Thyroid gland (tissue), 4 donors: ENCODE measurements around the gene CTDSP2. TPM values are rescaled to one million over a fixed set of nuclear protein-coding genes. Genes with fewer than 3 reads are reported as not detected.

ENCODE experiments used
- DNase-seq, 2 donors: peaks; one replicate each; pipeline ENCODE4 v3.0.0-alpha.2; 2019
- H3K27ac ChIP-seq, 3 donors: fragments of 200-600 bp; sonication (generic); 1 replicate in 2 of 3; 2 replicates in 1 of 3; pipeline ENCODE4 v1.5.1; 2016 to 2019; ENCODE audit warnings: mild to moderate bottlenecking in 1 of 3, moderate library complexity in 1 of 3
- H3K27me3 ChIP-seq: fragments of 200-600 bp; sonication (generic); one replicate; pipeline ENCODE4 v1.5.1; 2019
- H3K36me3 ChIP-seq, 2 donors: fragments of 200-600 bp; sonication (generic); one replicate each; pipeline ENCODE4 v1.5.1; 2016 to 2019
- H3K4me1 ChIP-seq, 2 donors: fragments of 200-600 bp; sonication (generic); one replicate each; pipeline ENCODE4 v1.5.1; 2017 to 2019
- H3K4me3 ChIP-seq, 3 donors: fragments of 200-600 bp; sonication (generic); replicated peaks in 1 of 3; 1 replicate in 2 of 3; 2 replicates in 1 of 3; pipeline ENCODE4 v1.5.1; 2016; ENCODE audit warnings: mild to moderate bottlenecking in 1 of 3
- H3K9me3 ChIP-seq: fragments of 200-600 bp; sonication (generic); one replicate; pipeline ENCODE4 v1.5.1; 2017
- CTCF ChIP-seq, 6 experiments: fragments of 200-600 bp in 3 of 6; fragments of 450-650 bp in 3 of 6; sonication (generic) in 3 of 6; IDR thresholded peaks; one replicate each; pipeline ENCODE4 v1.5.1; 2016 to 2019; ENCODE audit warnings: antibody characterized with exemption in 6 of 6, mild to moderate bottlenecking in 2 of 6, inconsistent platforms in 1 of 6, moderate library complexity in 1 of 6
- POLR2A ChIP-seq, 2 donors: fragments of 450-650 bp; IDR thresholded peaks; one replicate each; pipeline ENCODE4 v1.6.1; 2017; ENCODE audit warnings: antibody characterized with exemption in 2 of 2, mild to moderate bottlenecking in 2 of 2, moderate library complexity in 1 of 2
- WGBS, 2 donors: methylation state at CpG; one replicate each; pipeline ENCODE4 v1.1.5; 2017; 5-methylcytosine and 5-hydroxymethylcytosine counted together
- intact Hi-C: fragments of 100-400 bp; cut with DNase I; formaldehyde crosslinking; loops from one replicate; pipeline ENCODE4 v1.15.1; 2023
- total RNA-seq, 4 donors: library from RNA; depleted of rRNA; stranded (reverse); fragments of >200 nt; gene quantifications; one replicate each; pipeline ENCODE4 v1.2.3, GENCODE V29; 2016

Gene CTDSP2
- total RNA-seq, 4 donors from 2014 or later, result 91.5 to 190 (median 138) TPM

GRCh38 chr12:57869927-57870318, 23.4 kb upstream of the CTDSP2 start:
- DNase-seq, result no peak
- Histone ChIP-seq H3K4me1 (peaks cover 0 to 9% of the 10 kb centered on the region in 2 donors), H3K27me3 (no peaks in the 10 kb centered on the region), H3K36me3 (no peaks in the 10 kb centered on the region), H3K27ac (no peak overlapping the region), H3K9me3 (no peaks in the 10 kb centered on the region), H3K4me3 (no peak overlapping the region)
- 91 to 92% methylated on average over 4 to 8 of the region's 8 CpGs for WGBS, 2 donors
- no peak for TF ChIP-seq CTCF (IDR thresholded peaks at IDR 0.05)
- no peak for TF ChIP-seq POLR2A (IDR thresholded peaks at IDR 0.05)
- intact Hi-C loops, result no loop called here

GRCh38 chr12:57869298-57869926, 22.9 kb upstream of the CTDSP2 start:
- no peak for DNase-seq
- Histone ChIP-seq H3K27me3 (no peaks in the 10 kb centered on the region), H3K27ac (no peak overlapping the region), H3K4me3 (no peak overlapping the region), H3K4me1 (peaks cover 2 to 10% of the 10 kb centered on the region in 2 donors), H3K36me3 (no peaks in the 10 kb centered on the region), H3K9me3 (no peaks in the 10 kb centered on the region)
- intact Hi-C loops, result no loop called here
- WGBS, 2 donors, result 77 to 83% methylated on average over 11 of the region's 11 CpGs
- TF ChIP-seq CTCF (IDR thresholded peaks at IDR 0.05), result no peak
- no peak for TF ChIP-seq POLR2A (IDR thresholded peaks at IDR 0.05)

- WGBS, 2 donors, result 68 to 76% methylated on average over 11 of the region's 11 CpGs
- Histone ChIP-seq H3K4me1 (peaks cover 4 to 13% of the 10 kb centered on the region in 2 donors), H3K27ac (no peak overlapping the region), H3K27me3 (no peaks in the 10 kb centered on the region), H3K4me3 (no peak overlapping the region), H3K36me3 (no peaks in the 10 kb centered on the region), H3K9me3 (no peaks in the 10 kb centered on the region)
- intact Hi-C loops, result no loop called here
- TF ChIP-seq CTCF (IDR thresholded peaks at IDR 0.05) (no peak), POLR2A (IDR thresholded peaks at IDR 0.05) (no peak)
- DNase-seq, result no peak
Observed at GRCh38 chr12:57868851-57869268, 22.3 kb upstream of the CTDSP2 start.

- no peaks in the 10 kb centered on the region for H3K36me3 ChIP-seq
- H3K4me1 ChIP-seq, result peaks cover 4 to 13% of the 10 kb centered on the region in 2 donors
- H3K4me3 ChIP-seq, result no peak overlapping the region
- H3K27ac ChIP-seq, result no peak overlapping the region
- no peaks in the 10 kb centered on the region for H3K27me3 ChIP-seq
- no peak for DNase-seq
- no peaks in the 10 kb centered on the region for H3K9me3 ChIP-seq
- TF ChIP-seq CTCF (IDR thresholded peaks at IDR 0.05), result no peak
- TF ChIP-seq POLR2A (IDR thresholded peaks at IDR 0.05), result no peak
- intact Hi-C loops, result no loop called here
- WGBS, 2 donors, result 86 to 88% methylated on average over 3 of the region's 3 CpGs
Observed at GRCh38 chr12:57868221-57868620, 21.7 kb upstream of the CTDSP2 start.

GRCh38 chr12:57866308-57867019, 19.9 kb upstream of the CTDSP2 start:
- 88 to 92% methylated on average over 3 of the region's 3 CpGs for WGBS, 2 donors

More at GRCh38 chr12:57866308-57867019, 19.9 kb upstream of the CTDSP2 start:
- no peak for TF ChIP-seq POLR2A (IDR thresholded peaks at IDR 0.05)
- TF ChIP-seq CTCF (IDR thresholded peaks at IDR 0.05), result no peak
- DNase-seq, result no peak
- Histone ChIP-seq H3K4me1 (peaks cover 4 to 13% of the 10 kb centered on the region in 2 donors), H3K27ac (no peak overlapping the region), H3K9me3 (no peaks in the 10 kb centered on the region), H3K36me3 (no peaks in the 10 kb centered on the region), H3K27me3 (no peaks in the 10 kb centered on the region), H3K4me3 (no peak overlapping the region)
- intact Hi-C loops, result no loop called here
